ENCODE results near the gene F10.

- TF ChIP-seq CTCF (IDR thresholded peaks at IDR 0.05; ENCODE audit: insufficient read depth, low read length) = no peak
- TF ChIP-seq POLR2AphosphoS5 (IDR thresholded peaks at IDR 0.05; ENCODE audit: low read depth) = no peak
Observed at GRCh38 chr13:113143466-113144254, 21.1 kb downstream of the F10 start.
